GM18907 (cell line): ENCODE measurements around the gene BICC1.

Experiments used
- ATAC-seq: cut with Tn5 transposase; IDR thresholded peaks from one replicate; pipeline ENCODE4 v1.9.1; 2021; ENCODE audit warnings: mild to moderate bottlenecking, moderate library complexity; ENCODE audit not compliant: unreplicated experiment

BICC1 gene

DNA sequence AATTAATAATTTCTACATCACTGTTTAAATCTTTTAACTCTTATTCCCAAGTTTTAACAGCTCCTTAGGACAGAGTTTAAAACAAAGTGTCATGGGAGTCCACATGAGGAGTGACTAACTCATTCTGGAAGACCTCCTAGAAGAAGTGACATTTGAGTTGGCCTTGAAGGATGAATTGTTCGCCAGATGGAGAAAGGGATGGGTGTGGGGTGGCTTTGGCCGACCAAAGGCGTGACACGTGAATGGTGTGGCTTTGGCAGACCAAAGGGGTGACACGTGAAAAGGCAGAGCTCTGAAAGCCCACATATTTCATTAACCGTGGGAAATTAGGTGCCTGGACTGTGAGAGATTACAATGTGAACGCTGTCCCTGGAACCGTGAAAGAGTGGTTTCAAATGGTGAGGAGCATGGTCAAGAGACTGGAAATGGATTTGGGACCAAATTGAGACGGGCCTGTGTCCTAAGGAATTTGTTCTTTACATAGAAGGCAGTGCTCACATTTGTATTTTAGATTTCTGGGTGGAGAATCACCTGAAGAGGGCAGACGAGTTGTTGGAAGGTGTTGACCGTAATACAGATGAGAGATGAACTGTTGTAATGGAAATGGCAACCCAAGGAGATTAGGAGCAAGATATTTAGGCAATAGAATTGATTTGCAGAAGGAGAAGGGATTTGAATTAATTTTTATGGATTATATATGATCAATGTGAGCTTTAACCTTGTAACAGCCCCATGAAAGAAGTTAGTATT lies 228.1 kb downstream of the BICC1 start:
- ATAC-seq, result no peak

- no peak for ATAC-seq
Observed at GRCh38 chr10:58741673-58742072, 229.0 kb downstream of the BICC1 start.

GRCh38 chr10:58742141-58742540 lies 229.5 kb downstream of the BICC1 start:
- ATAC-seq, result no peak

DNA sequence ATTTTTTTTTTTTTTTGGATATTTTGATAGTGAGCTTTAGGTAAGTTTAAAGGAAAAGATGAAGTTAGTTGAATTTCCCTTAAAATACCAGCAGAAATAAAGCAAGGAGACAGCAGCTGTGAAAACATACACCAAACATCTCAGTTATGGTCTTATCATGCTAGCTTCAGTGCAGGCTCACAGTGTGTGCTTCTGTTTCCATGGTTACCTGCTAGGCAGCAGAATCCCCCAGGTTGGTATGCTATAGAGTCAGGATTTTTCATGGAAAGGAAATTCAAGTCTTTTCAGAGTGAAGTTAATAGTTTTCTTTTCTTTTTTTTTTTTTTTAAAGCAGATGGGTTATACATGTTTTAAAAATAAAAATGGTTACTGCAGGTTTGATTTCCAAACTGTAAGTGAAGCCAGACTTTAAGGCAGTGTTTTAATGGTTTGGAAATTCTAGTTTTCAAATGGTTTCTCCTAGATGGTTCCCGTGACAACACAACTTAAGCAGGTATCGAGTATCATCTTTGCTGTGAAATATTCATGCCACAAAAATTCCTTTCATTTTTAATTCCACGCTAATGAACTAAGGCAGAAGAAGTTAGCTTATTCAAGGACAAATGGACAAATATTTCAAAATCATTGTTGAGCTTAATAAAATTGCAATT lies 230.9 kb downstream of the BICC1 start:
- ATAC-seq, result no peak

DNA sequence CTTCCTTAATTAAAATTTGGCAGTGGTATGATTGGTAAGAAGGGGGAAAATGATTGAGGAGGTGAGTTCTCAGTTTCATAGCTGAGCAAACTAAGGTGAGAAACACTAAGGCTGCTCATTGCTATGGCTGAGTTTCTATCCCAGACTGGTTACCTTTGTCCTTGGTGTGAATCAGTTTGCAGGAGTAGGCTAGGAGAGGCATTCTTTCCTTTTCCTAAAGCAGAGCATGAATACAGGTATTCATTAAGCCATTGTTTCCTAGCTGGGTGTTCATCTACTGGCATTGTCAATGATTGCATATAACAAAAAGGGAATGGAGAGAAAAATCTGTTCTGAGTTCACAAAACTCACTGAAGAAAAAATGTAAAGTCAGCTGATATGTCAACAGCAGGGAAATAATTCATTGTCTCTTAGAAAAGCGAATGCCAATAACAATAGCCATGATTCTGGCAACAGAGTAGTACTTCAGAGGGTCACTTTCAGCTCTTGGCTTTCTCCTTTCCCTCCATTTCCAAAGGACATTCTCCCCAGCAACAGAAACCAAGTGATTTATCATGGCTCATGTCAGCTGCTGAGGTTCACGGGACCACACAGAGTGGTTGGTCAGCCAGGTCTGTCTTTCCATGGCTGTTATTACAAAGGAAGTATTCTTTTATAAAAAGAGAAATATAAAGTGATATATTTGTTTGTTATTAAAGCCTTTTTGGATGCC lies 234.0 kb downstream of the BICC1 start:
- no peak for ATAC-seq

GRCh38 chr10:58747687-58748086 lies 235.0 kb downstream of the BICC1 start:
- no peak for ATAC-seq

DNA sequence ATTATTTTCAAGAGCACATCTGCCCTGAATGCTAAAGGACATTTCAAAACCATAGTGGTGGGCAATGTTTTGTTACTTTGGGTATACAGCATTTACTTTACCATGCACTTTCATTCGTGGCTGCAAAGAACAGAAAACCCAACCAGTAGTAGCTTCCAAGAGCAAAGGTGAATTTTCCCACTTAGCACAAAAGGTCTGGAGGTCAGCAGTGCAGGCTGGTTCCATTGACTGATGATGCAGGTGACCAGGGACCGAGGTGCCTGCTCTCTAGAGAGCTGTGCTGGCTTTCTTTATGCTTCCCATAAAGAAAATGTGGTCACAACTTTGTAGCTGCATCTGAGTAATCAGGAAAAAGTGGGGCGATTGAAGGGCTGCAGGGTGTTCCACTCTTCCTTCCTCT lies 240.0 kb downstream of the BICC1 start:
- no peak for ATAC-seq

- no peak for ATAC-seq
Observed at GRCh38 chr10:58753425-58753824, 240.8 kb downstream of the BICC1 start.

GRCh38 chr10:58754469-58755339 lies 242.0 kb downstream of the BICC1 start:
- no peak for ATAC-seq

DNA sequence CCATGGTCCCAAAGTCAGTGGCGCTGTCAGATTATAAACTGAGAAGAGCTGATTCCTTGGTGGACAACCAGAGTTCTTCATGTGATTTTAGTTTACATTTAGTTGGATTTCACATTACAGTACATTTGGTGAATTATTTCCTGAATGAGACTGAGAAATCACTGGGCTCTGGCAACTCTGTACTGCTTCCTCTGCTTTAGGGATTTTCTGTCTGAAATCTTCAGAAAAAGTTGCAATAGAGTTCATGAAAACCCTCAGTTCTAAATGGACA lies 242.6 kb downstream of the BICC1 start:
- no peak for ATAC-seq

DNA sequence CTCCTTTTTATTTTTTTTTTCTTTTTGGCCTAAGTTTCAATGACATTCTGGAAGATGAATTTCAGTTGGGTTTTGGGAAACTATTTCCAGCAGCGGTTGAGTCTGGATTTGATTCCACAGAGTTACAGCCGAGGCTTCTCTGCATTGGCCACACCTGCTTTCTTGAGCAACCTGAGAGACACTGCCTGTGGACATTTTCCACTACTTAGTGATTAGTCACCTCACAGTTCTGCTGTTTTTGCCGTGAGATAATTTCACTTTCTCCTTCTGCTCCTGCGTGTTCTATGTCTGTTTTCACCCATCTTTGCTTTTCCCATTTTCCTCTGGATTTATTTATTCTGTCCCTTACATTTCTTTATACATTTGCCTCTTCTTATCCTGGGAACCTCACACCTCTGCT lies 243.0 kb downstream of the BICC1 start:
- no peak for ATAC-seq

DNA sequence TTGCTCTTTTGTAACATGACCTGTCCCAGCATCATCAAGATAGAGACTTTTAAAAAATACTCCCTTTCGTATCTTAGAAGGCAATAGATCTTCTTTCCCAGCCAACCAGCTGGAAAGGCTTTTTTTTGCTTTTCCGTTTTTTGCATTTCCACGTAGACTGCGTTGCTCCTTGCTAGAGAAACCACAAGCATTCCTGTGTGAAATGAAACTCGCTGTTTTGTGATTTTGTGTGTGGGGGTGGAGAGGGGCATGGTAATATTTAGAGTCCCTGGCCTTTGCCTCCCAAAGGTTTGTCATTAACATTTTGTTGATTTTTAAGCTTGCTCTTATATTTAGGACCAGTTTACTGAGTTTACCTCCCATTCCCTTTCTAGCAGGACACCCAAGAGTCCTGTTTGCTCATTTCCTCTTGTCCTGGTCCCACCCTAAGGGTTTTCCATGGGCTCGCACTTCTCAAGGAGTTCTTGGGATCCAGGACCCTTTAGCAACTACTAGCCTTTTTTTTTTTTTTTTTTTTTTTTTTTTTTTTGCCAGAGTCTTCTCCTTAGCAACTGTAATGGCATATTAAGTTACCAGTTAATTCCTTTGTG lies 243.6 kb downstream of the BICC1 start:
- no peak for ATAC-seq

- no peak for ATAC-seq
Observed at GRCh38 chr10:58757352-58758065, 244.8 kb downstream of the BICC1 start.

DNA sequence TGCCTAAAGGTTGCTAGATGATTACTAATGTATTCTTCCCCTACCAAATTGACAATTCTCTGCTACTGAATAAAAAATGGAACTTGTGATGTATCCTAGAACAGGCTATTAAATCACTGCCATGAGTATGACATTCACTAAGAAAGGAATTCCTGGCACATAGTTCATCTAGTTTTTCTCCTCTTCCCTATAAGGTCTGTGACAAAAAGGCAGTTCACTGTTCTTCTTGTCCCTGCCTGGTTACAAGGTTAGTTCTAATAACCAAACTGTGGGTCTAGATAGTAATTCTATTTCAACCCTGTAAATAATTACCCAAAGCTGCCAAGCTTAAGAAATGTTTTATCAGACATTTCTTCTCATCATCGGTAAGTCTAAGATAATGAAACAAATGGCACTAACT lies 245.6 kb downstream of the BICC1 start:
- ATAC-seq, result no peak

DNA sequence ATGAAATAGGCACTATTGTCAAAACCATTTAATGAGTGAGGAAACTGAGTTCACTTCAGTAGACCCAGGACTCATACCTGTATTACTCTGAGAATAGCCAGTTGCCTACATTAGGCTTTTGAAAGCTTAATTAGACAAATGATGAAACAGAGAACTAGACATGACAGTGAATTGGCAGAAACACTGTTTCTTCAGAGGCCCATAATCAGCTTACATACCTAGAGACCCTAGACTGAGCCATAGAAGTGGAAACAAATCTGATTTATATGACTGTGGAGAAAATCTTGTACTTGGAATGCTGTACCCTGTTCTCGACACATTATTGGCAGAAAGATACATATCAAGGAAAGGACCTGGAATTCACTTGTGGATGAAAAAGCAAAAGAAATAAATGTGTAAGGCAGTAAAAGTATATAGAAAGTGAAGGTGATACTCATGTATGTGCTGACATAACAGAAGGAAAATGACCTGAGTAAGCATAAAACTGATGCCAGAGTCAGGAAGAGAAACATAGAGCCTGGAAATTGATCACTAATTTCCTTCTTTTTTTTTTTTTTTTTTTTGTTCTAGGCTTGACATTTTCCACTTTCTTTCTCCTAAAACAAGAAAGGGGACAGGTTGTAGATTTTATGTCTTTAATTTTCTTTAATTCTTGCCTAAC lies 251.5 kb downstream of the BICC1 start:
- ATAC-seq, result no peak

DNA sequence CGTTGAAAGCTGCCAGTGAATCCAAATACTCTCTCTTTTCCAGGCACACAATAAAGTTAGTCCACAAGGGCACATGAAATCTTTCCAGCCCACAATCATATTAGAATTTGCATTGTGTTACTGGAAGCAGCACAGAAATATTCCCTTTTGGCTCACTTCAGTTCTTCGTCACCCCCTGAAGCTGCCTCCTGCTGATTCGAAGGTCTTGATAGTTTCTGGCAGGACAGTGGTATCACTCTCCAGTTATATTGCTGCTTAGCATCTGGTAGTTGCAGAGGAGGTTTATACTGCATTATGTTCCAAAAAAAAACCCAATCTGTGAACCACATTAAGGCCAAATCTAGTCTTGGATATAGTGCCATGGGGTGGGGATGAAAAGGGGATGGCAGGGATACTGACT lies 253.2 kb downstream of the BICC1 start:
- no peak for ATAC-seq

DNA sequence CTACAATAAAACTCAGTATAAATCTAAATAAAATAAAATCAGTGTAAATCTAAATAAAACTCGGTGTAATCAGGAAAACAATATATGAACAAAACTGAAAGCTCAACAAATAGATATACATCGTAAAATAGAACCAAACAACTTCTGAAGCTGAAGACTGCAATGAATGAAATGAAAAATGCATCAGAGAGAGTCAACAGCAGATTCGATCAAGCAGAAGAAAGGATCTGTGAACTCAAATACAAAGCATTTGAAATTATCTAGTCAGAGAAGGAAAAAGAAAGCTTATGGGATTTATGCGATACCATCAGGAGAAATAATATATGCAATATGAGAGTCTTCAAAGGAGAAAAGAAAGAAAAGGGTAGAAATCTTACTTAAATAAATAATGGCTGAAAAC lies 255.0 kb downstream of the BICC1 start:
- ATAC-seq, result no peak

- no peak for ATAC-seq
Observed at GRCh38 chr10:58771863-58772262, 259.2 kb downstream of the BICC1 start.

- ATAC-seq, result no peak
Observed at GRCh38 chr10:58772758-58773157, 260.1 kb downstream of the BICC1 start.

GRCh38 chr10:58773341-58773740 lies 260.7 kb downstream of the BICC1 start:
- ATAC-seq, result no peak
